GM21717 (cell line): ENCODE data around the gene HS6ST1.

Source experiments
- ATAC-seq: cut with Tn5 transposase; IDR thresholded peaks from one replicate; pipeline ENCODE4 v1.9.1; 2021; ENCODE audit warnings: mild to moderate bottlenecking, moderate library complexity; ENCODE audit not compliant: unreplicated experiment

Gene HS6ST1

DNA sequence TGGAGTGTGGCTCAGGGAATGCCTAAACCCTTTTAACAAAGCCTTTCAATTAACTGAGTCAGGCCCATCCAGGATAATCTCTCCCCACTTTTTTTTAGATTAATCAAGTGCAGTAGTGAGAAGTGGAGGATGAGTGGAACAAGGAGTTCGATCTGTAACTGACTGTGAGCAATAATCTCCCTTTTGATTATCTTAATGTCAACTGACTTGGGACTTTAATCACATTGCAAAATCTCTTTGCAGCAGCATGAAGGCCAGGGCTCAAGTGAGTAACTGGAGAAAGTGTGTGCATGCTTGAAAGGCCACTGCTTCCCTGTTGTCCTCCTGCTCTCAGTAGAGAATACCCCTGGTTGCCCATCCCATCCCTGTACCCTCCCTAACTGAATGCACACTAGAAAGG is 32.1 kb upstream of the HS6ST1 start:
- no peak for ATAC-seq

DNA sequence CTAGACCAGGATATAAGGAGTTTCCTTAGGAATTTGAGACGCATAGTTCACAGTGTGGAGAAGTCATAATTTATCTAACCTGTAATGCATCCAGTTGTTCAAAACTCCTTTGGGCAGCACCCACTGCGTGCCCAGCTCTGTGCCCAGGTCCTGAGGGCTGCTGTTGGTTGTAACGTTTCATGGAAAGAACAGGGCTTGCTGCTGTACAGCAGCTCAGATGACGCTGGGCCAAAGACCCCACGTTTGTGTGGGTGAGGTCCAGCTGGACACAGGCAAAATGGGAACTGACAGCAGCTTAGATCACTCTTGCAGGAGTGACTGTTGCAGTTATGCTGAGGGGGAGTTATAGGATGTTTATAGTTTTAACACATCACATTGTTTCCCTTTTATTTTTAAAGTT is 30.0 kb upstream of the HS6ST1 start:
- no peak for ATAC-seq

DNA sequence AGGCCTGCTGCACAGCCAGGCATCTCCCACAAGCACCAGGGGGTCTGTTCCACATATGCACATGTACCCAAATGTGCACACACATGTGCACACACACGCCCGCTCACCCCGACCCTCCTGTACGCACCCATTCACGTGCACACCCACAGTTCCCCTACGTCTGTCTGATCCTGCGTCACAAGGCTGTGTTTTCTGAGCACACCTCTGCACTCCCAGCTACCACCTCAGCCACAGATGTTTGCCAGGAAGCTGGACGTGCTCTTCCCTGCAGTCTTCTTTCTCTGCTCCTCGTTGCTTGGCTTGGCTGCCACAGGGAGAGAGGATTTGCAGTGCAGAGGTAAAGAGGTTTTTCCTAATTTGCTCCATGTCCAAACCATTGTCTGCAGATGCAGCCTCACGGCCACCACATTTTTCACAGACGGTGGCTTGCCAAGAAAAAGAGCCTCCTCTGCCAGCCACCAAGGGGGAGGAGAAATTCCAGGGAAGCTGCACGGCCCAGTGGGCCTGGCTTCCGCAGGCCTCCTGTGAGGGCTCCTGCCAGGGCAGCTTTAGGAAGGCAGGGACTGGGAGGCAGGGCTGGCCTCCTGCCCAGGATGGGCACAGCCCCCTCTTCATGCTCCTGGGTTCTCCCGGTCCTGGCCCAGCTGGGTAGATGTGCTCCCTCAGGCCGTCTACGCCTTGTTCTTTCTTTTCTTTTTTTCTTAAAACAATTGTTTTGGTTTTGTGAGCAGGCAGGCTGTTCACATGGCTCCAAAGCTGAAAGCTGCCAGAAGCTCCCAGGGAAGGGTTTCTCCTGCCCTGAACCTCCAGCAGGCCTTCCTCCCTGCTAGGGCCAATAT is 29.3 kb upstream of the HS6ST1 start:
- ATAC-seq = no peak

DNA sequence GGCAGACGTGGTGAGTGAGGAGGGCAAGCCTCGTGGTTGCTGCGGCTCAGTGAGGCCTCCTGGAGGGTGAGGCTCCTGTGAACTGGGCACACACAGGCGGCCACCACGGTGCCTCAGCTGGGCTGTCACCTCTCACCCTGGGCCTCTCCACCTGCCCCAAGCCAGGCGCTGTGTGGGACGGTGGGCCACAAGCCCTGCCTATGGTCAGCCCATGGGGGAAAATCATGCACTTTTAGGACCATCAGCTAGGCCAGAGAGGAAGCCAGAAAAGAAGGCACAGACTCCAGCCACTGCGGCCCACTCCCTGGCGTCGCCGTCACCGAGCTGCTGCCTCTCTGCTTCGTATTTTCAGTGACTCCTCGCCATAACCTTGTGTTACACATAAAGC is 28.5 kb upstream of the HS6ST1 start:
- no peak for ATAC-seq

DNA sequence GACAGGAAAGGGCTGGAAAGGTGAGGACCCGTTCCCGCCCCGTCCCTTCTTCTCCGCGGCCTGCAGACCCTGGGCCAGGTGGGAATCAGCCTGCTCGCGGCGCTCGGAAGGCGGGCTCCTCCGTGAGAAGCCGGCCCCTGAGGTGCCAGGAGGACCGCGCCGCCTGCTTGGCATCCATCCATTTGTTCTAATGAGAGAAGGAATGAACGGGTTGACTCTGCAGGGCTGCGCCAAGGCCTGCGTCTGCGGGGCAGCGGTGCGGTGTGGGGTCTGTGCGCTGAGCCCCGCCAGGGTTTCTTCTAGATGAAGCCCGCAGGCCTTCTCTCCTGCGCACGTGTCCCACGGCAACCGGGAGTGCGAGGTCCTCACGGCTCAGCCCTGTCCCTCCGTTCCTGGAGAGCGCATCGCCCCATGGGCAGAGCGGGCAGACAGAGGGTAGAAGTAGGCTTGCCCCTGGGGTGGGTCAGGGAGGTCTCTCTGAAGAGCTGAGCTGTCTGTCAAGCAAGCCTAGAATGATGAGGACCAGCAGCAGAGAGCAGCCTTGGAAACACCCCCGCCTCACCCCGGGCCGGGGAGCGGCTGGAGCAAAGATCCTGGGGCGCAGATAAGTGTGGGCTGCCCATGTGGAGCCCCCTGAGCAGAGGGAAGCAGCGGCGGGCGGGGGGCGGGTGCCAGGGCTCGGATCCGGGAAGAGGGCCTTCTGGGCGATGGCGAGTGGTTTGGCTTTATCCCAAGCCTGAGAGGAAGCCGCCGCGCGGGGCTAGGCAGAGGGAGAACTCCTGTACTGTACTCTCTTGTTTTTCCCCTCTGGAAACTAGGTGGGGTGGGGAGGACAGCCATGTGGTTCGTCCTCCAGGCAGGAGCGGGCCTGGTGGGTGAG is 27.9 kb upstream of the HS6ST1 start:
- no peak for ATAC-seq

DNA sequence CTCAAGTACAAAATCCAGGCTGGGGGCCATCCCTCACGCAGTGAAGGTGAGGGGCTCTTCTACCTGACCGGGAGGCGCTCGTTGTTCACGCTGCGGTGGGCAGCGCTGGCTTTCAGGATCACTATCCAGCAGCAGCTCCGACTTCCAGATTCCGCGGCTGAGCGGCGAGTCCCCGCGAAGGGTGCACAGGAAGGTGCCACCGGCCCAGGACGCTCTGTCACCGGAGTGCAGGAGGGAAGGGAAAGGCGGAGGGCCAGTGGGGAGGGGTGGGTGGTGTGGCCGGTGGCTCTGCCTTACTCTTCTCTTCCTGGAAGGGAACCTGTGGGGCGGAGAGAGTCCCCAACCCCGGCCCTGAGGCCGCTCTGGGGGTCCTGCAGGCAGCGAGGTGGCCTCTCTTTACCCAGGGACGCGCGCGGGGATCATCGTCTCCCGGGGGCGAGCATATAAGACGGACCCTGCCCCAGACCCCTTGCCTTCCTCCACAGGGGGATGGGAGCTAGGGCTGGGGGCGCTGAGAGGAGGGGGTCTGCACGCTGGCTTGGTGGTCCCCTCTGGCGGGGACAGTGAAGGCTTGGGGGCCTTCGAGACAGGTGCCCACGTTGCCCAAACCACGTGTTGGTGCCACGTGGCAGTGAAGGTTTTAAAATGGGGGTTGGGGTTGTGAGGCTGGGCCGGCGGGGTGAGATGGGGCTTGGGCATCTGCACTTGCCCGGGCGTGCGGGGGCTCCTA is 26.9 kb upstream of the HS6ST1 start:
- no peak for ATAC-seq

DNA sequence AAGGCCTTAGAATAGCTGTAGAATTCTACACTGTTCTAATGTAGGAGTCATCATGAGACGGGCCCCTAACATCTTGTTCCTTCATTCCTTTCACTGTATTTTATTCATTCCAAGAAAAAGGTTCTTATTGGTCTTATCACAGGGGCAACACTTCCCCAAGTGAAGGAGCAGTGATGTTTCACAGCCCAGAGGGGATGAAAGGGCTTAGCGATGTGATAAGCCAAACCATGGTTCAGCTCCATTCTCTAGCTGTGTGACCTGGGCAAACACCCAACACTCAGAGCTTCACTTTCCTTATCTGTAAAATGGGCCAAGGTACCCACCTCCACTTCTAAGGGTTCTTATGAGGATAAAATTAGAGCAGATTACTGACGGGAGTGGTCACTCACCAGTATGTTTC is 25.4 kb upstream of the HS6ST1 start:
- ATAC-seq = no peak

DNA sequence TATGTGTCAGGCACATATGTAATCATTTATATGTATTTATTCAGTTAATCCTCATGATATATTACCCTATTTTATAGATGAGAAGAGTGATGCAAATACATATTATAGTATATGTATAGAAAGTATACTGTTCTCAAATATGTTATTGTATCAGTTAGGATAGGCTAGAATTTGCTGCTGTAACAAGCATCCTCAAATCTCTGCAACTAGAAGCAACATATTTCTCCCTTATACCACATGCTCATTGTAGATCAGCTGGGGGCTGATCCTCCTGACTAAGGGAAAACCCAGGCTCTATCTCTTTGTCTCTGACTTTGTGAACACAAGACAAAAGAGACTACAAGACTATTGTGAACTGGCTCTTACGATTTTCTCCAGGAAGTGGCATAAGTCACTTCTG is 24.8 kb upstream of the HS6ST1 start:
- no peak for ATAC-seq

DNA sequence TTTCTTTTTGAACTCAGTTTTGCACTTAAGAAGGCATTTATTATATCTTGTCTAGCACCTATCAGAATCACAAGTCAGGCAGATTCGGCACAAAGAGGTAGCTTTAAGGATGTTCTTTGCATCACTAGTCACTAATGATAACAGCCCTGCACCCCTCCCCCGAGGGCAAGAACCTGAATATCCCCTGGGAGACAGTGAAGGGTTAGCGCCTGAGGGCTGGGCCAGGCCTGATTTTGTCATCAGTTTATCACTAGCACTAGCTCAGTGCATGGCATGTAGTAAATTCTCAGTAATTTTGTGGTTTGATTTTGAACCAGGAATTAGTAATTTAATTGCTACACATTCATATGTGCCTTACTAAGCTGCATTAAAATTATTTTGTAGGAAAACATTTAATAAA is 23.9 kb upstream of the HS6ST1 start:
- no peak for ATAC-seq

DNA sequence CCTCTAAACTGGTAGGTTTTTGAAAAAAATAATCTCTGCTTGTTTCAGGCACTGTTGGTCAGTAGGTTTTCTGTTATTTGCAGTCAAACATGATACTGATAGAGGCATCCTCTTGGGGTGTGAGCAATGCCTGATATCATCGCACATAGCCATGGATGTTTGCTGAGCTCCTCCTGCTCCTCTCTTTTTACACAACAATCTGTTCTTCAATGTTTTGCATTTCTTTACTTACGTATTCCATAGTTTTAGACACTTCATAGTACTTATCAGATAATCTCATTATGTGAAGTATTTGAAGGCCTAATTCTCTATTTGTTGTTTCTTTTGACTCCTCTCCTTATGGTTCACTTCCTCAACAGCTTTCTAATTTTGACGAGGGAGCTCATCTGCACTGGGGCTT is 23.0 kb upstream of the HS6ST1 start:
- no peak for ATAC-seq

DNA sequence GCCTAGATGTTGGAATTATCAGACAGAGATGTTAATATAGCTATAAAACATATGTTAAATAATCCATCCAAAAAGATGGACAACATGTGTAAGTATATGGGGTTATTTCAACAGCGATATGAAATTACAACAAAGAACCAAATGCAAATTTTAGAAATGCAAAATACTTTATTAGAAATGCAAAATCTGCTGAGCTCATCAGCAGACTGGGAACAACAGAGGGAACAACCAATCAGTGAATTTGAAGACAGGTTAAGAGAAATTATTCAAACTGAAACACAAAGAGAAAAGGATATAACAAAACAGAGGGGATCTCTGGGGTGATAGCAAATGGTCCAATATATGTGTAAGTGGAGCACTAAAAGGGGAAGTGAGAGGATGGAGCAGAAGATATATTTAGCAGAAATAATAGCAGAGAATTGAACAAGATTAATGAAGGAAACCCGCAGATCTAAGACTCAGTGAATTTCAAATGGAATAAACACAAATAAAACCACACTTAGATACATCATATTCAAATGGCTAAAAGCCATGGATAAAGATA is 13.5 kb upstream of the HS6ST1 start:
- no peak for ATAC-seq

DNA sequence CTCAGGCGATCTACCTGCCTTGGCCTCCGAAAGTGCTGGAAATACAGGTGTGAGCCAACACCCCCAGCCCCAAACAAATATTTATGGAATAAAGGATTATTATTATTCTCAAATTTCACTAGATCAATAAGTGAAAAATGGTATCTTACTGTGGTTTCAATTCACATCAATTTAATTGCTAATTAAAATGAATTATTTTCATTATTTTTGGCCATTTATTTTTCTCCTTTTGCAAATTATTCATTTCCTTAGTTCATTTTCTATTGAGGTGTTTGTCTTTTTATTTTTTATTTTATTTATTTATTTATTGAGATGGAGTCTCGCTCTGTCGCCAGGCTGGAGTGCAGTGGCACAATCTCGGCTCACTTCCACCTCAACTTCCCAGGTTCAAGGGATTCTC is 11.9 kb upstream of the HS6ST1 start:
- no peak for ATAC-seq

DNA sequence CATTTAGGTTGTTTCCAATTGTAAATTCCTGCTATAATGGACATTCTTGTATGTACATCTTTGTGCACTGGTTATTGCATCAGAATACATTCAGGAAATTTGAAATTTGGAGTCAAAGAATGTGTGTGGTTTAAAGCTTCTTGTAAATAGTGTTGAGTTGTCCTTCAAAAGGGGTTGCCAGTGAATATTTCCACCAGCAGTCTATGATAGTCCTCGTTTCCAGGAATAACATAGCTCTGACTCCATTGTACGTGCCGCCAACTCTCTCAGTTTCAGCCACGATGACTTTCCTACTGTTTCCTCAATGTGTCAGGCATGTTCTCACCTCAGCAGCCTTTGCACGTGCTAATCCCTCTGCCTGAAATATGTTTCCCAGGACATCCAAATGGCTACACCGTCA is 10.9 kb upstream of the HS6ST1 start:
- ATAC-seq = no peak

DNA sequence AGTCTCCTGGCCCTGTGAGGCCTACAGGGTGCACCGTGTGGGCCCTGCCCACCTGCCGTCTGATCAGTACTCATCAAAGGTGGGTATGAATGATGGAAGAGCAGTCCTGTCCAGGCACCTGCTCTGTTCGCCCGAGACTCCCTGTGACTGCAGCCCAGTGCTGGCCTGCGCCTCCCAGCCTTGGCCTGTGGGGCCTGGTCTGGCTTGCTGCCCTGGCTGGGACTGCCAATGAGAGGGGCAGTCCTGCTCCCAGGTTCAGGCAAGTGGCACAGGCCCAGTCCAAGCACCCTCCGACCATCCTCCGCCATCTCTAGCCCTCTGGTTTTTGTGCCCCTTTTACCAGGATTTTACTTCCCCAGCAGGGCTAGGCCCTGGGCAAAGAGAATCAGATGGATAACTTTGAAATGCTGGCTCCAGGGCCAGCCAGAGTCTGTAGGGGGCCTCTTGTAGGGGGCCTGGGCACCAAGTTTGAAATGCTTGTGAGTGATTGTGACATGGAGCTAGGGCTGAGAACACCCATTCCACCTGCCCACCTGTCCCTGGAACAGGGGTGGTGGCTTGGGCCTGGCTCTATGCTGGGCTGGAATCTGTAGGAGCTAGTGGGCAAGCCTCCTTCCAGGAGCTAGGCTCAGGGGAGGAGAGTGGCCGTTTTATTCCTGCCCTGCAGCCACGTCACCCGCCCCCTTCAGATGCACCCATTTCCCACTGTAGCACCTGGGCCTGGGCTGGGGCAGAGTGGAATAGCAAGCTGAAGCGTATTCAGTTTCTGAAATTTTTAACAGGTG is 8.7 kb upstream of the HS6ST1 start:
- no peak for ATAC-seq

DNA sequence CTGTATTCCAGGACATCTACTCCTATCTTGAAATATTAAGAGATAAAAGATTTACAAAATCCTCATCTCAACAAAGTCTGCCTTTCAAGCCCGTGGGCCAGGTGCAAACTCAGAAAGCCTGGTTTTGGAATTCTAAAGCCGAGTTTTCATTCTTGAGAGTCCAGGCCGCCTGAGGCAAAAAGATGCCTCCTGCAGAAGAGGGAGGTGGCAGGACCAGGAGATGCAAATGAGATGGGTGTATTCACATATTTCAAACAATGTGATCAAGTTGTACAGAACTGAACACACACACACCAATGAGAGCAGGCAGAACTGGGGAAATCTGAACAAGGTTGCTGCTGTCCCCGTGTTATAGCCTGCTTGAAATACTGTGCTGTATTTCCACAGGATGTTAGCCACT is 7.7 kb upstream of the HS6ST1 start:
- ATAC-seq = no peak

DNA sequence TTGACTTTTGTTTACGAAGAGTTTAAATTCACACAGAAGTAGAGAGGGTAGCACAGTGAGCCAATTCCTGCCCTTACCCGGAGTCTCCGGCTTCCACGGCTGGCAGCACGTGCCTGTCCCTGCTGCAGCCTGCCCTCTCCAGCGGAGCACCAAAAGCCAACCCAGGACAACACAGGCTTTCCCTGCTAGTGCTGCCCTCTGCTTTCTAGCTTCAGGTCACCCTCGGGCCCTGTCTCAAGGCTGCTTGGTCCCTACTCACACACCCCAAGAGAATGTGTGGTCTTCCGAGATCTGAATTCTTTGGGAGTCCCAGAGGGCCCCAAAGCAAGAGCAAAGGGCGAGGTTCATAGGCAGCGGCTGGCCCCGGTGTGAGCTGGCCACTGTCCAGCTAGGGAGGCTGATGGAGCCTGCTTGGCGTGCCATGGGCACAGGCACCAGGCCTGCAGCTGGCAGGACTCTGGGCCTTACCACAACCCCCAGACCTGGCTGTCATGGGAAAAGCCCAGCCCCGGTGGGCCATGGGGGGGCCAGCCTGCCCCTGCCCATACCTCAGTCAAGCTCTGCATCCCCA is 7.0 kb upstream of the HS6ST1 start:
- no peak for ATAC-seq

DNA sequence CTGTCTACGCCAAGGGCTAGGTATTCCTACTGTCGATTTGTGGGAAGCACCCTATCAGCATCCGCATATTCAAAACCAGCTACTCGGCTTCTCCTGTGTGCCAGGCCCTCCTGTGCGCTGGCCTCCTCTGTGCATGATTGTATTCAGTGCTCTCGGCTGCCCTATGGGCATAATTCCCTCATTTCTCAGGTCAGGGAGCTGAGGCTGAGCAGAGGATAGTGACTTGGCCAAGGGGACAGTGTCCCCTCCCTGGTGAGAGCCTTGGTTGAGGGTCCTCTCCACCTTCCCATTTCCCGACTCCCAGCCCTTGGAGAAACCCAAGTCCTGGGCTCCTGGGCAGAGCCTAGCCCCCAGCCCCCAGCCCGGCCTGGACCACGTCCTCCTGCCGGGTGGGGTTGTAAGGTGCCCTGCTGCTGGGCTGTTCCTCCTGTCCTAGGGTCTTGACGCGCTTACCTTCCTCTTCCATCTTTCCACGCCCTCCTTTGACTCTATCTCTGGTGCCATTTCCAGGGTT is 6.3 kb upstream of the HS6ST1 start:
- ATAC-seq = no peak

DNA sequence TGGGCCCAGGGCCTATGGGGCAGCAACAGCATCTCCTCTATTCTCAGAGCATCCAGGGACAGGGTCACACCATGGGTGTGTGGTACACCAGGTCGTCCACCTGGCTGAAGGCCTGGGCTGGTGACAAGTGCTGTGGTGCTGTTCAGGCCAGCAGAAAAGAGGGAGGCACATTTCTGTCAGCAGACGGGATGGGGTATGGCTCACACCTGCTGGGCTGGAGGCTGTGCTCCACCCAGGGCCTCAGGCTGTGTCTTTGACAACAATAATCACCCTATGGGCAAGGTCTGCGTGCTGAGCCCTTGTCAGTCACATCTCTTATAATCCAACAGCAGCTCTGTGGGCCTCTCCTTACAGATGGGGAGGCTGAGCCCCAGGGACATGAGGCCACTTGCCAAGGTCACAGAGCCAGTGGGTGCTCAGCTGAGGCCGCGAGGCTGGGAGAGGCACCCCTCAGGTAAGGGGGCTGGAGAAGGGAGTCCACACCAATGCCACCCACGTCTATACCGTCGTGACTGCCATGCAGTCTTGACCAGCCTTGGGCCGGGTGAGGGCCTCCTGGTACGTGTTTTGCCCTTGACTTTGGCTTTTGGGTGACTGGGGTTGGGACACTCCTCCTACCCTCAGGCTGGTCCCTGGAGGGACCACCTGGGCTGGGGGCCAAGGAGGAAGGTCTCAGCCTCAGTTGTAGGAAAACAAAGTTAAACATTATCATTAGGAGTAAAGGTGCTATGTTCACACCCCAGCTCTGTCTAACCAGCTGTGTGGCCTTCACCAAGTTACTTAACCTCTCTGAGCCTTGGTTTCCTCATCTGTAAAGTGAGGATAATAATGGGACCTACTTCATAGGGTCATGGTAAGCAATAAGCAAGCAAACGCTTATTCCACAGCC is 5.6 kb upstream of the HS6ST1 start:
- no peak for ATAC-seq

DNA sequence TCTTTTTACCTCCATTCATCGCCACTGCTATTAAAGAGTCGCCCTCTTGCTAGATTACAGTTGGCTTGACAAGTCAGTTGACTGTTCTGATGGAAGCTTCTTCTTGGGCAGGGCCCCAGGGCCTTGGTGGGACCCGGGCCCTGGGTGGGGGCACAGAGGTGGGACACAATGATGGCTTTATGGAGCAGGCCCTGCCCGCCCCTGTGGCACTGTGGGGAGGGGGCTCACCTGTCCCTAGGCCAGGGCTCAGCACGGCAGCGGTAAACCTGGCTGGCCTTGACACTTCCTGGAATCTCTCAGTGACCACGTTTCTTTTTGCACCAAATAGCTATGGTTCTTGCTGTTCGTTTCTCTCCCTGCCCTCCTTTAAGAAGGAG is 4.9 kb upstream of the HS6ST1 start:
- no peak for ATAC-seq
